Activated naive CD4-positive, alpha-beta T cell treated with anti-CD3 and anti-CD28 coated beads for 36 hours (primary cell): ENCODE measurements around the gene TIGD2. TPM values are rescaled to one million over a fixed set of nuclear protein-coding genes. Genes with fewer than 3 reads are reported as not detected.

Source experiments
- total RNA-seq, 2 experiments: library from RNA; stranded (reverse); gene quantifications; one replicate each; pipeline ENCODE4 v1.2.3, GENCODE V29; 2021

TIGD2 gene
- total RNA-seq, 2 experiments from 2014 or later: 1.1 to 1.3 TPM

Other genes with a start within 250 kb of the TIGD2 start
- 1 to 10 TPM; 1.4 to 1.6 TPM for gene FAM13A, start 54.3 kb upstream of the TIGD2 start, total RNA-seq
- 1 to 10 TPM; 8.6 to 8.8 TPM for gene GPRIN3, start 196.3 kb downstream of the TIGD2 start, total RNA-seq